K562 (cell line): ENCODE data around the gene GPC2. TPM values are rescaled to one million over a fixed set of nuclear protein-coding genes. Genes with fewer than 3 reads are reported as not detected.

Experiments
- BHLHE40 ChIP-seq: IDR thresholded peaks from 2 replicates; pipeline ENCODE4 v1.6.1; 2011; ENCODE audit warnings: low read length, improper control_type of control experiment
- polyA plus RNA-seq, 8 experiments: library from polyadenylated mRNA; depleted of rRNA in 4 of 8; stranded (reverse) in 5 of 8; unstranded in 3 of 8; fragments of >200 nt; fragmentation: Nextera tagmentation in 2 of 8; fragmentation: Illumina TruSeq in 1 of 8; extraction: Ambion mirVana in 2 of 8; extraction: Trizol in 1 of 8; gene quantifications; 2 replicates each; pipeline versions ENCODE4 v1.2.1 to v1.2.3, GENCODE V29; 2011 to 2014; ENCODE audit warnings: inconsistent platforms in 1 of 8, missing spikeins in 1 of 8
- total RNA-seq, 7 experiments: library from RNA; depleted of rRNA in 6 of 7; stranded (reverse); fragments of >200 nt in 6 of 7; fragmentation: Illumina TruSeq in 2 of 7; extraction: Trizol in 2 of 7; gene quantifications; 2 replicates each; pipeline versions ENCODE4 v1.2.1 to v1.2.3, GENCODE V29; 2011 to 2021; ENCODE audit warnings: low replicate concordance in 1 of 7
- TF ChIP-seq, protein P1 (sequence below): fragments of 450-650 bp; IDR thresholded peaks from 2 replicates; pipeline ENCODE4 v1.6.1; 2016; ENCODE audit warnings: mild to moderate bottlenecking, moderate library complexity

The GPC2 gene
- total and polyA plus RNA-seq, 9 of the 15 experiments (the other 6 are each of a cell fraction or from before 2014, with no cell fraction given), result 0.06 to 7.7 (median 1.4) TPM; not detected in 1

DNA sequence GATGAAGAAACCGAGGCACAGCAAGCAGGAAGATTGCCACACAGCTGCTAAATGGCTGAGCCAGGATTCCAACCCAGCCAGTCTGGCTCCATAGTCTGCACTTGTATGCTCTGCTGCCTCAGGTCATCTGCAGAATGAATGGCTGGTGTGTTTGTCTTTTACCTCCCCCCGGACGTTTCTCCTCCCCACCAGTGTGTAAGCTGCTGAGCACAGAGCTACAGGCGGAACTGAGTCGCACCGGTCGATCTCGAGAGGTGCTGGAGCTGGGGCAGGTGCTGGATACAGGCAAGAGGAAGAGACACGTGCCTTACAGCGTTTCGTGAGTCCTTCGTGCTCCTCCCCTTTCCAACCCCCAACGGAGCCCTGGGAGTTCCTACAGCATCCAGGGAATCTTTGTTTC lies 55.1 kb downstream of the GPC2 start (continued):
- TF ChIP-seq, protein P1, sequence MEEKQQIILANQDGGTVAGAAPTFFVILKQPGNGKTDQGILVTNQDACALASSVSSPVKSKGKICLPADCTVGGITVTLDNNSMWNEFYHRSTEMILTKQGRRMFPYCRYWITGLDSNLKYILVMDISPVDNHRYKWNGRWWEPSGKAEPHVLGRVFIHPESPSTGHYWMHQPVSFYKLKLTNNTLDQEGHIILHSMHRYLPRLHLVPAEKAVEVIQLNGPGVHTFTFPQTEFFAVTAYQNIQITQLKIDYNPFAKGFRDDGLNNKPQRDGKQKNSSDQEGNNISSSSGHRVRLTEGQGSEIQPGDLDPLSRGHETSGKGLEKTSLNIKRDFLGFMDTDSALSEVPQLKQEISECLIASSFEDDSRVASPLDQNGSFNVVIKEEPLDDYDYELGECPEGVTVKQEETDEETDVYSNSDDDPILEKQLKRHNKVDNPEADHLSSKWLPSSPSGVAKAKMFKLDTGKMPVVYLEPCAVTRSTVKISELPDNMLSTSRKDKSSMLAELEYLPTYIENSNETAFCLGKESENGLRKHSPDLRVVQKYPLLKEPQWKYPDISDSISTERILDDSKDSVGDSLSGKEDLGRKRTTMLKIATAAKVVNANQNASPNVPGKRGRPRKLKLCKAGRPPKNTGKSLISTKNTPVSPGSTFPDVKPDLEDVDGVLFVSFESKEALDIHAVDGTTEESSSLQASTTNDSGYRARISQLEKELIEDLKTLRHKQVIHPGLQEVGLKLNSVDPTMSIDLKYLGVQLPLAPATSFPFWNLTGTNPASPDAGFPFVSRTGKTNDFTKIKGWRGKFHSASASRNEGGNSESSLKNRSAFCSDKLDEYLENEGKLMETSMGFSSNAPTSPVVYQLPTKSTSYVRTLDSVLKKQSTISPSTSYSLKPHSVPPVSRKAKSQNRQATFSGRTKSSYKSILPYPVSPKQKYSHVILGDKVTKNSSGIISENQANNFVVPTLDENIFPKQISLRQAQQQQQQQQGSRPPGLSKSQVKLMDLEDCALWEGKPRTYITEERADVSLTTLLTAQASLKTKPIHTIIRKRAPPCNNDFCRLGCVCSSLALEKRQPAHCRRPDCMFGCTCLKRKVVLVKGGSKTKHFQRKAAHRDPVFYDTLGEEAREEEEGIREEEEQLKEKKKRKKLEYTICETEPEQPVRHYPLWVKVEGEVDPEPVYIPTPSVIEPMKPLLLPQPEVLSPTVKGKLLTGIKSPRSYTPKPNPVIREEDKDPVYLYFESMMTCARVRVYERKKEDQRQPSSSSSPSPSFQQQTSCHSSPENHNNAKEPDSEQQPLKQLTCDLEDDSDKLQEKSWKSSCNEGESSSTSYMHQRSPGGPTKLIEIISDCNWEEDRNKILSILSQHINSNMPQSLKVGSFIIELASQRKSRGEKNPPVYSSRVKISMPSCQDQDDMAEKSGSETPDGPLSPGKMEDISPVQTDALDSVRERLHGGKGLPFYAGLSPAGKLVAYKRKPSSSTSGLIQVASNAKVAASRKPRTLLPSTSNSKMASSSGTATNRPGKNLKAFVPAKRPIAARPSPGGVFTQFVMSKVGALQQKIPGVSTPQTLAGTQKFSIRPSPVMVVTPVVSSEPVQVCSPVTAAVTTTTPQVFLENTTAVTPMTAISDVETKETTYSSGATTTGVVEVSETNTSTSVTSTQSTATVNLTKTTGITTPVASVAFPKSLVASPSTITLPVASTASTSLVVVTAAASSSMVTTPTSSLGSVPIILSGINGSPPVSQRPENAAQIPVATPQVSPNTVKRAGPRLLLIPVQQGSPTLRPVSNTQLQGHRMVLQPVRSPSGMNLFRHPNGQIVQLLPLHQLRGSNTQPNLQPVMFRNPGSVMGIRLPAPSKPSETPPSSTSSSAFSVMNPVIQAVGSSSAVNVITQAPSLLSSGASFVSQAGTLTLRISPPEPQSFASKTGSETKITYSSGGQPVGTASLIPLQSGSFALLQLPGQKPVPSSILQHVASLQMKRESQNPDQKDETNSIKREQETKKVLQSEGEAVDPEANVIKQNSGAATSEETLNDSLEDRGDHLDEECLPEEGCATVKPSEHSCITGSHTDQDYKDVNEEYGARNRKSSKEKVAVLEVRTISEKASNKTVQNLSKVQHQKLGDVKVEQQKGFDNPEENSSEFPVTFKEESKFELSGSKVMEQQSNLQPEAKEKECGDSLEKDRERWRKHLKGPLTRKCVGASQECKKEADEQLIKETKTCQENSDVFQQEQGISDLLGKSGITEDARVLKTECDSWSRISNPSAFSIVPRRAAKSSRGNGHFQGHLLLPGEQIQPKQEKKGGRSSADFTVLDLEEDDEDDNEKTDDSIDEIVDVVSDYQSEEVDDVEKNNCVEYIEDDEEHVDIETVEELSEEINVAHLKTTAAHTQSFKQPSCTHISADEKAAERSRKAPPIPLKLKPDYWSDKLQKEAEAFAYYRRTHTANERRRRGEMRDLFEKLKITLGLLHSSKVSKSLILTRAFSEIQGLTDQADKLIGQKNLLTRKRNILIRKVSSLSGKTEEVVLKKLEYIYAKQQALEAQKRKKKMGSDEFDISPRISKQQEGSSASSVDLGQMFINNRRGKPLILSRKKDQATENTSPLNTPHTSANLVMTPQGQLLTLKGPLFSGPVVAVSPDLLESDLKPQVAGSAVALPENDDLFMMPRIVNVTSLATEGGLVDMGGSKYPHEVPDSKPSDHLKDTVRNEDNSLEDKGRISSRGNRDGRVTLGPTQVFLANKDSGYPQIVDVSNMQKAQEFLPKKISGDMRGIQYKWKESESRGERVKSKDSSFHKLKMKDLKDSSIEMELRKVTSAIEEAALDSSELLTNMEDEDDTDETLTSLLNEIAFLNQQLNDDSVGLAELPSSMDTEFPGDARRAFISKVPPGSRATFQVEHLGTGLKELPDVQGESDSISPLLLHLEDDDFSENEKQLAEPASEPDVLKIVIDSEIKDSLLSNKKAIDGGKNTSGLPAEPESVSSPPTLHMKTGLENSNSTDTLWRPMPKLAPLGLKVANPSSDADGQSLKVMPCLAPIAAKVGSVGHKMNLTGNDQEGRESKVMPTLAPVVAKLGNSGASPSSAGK, result 0 out of 2 replicates have a peak, but pooled peaks have one; percentile 15
- TF ChIP-seq BHLHE40, result peak; percentile 81
